SK-N-SH (cell line): ENCODE measurements around the gene ZNF709. TPM values are rescaled to one million over a fixed set of nuclear protein-coding genes. Genes with fewer than 3 reads are reported as not detected.
"Not testable (repeated sequence)": the region's sequence is repeated elsewhere in the genome, so short reads cannot be mapped to it uniquely, and the experiment has no call there.

Experiments
- CTCF ChIA-PET: fragments of 300-600, 350-600 bp; formaldehyde crosslinking; extraction: SDS; loops from one replicate; lab custom pipeline; 2021; lab: Yijun Ruan, JAX
- POLR2A ChIA-PET: fragments of 350-600 bp; sonication (Branson Sonifier 250); formaldehyde crosslinking; extraction: SDS; loops from one replicate; lab custom pipeline; 2020; ENCODE audit warnings: antibody characterized with exemption, inconsistent platforms; lab: Yijun Ruan, JAX
- DNase-seq: peaks from one replicate; pipeline ENCODE4 v3.0.0; 2012
- H2AFZ ChIP-seq: fragments of 200-600 bp; sonication (generic); 2 replicates; pipeline ENCODE4 v1.8.1; 2016; ENCODE audit warnings: antibody characterized with exemption, mild to moderate bottlenecking, low read depth
- H3F3A ChIP-seq: fragments of 200-600 bp; sonication (generic); replicated peaks from 2 replicates; pipeline ENCODE3; 2016; ENCODE audit warnings: antibody characterized with exemption, mild to moderate bottlenecking; ENCODE audit not compliant: insufficient read depth
- H3K27ac ChIP-seq, 2 experiments: fragments of 200-500 bp in 1 of 2; fragments of 200-600 bp in 1 of 2; sonication (Bioruptor generic) in 1 of 2; sonication (generic), shearing (Covaris generic) in 1 of 2; 2 replicates each; pipeline versions ENCODE4 v1.5.1 to v1.6.1; 2014 to 2016; ENCODE audit warnings: low read depth in 2 of 2, inconsistent platforms in 1 of 2, low read length in 1 of 2, mild to moderate bottlenecking in 1 of 2, mixed read lengths in 1 of 2
- H3K27me3 ChIP-seq: fragments of 200-600 bp; sonication (generic), shearing (Covaris generic); 2 replicates; pipeline ENCODE4 v1.6.1; 2016; ENCODE audit warnings: mixed run types; ENCODE audit not compliant: insufficient read depth
- H3K36me3 ChIP-seq, 2 experiments: fragments of 200-500 bp in 1 of 2; fragments of 200-600 bp in 1 of 2; sonication (Bioruptor generic) in 1 of 2; sonication (generic) in 1 of 2; replicated peaks in 1 of 2; 2 replicates each; pipeline versions ENCODE3 to v1.5.1; 2014 to 2016; ENCODE audit warnings: low read length in 1 of 2, mild to moderate bottlenecking in 1 of 2; ENCODE audit not compliant: insufficient read depth in 2 of 2, control insufficient read depth in 1 of 2
- H3K4me1 ChIP-seq, 2 experiments: fragments of 200-500 bp in 1 of 2; fragments of 200-600 bp in 1 of 2; sonication (Bioruptor generic) in 1 of 2; sonication (generic), shearing (Covaris generic) in 1 of 2; 2 replicates each; pipeline versions ENCODE4 v1.5.1 to v1.6.1; 2014 to 2016; ENCODE audit warnings: low read depth in 1 of 2, low read length in 1 of 2, mixed run types in 1 of 2; ENCODE audit not compliant: insufficient read depth in 2 of 2, control insufficient read depth in 1 of 2
- H3K4me2 ChIP-seq: fragments of 200-600 bp; sonication (generic), shearing (Covaris generic); 2 replicates; pipeline ENCODE4 v1.6.1; 2017; ENCODE audit warnings: mixed run types
- H3K4me3 ChIP-seq, 2 experiments: fragments of 200-500 bp in 1 of 2; fragments of 200-600 bp in 1 of 2; sonication (Bioruptor generic) in 1 of 2; sonication (generic), shearing (Covaris generic) in 1 of 2; 2 replicates each; pipeline versions ENCODE4 v1.5.1 to v1.8.1; 2014 to 2016; ENCODE audit warnings: low read depth in 2 of 2, inconsistent platforms in 1 of 2, low read length in 1 of 2, mild to moderate bottlenecking in 1 of 2, mixed read lengths in 1 of 2, moderate library complexity in 1 of 2
- H3K79me2 ChIP-seq: fragments of 200-600 bp; sonication (generic); 2 replicates; pipeline ENCODE4 v1.8.1; 2017; ENCODE audit warnings: mild to moderate bottlenecking; ENCODE audit not compliant: insufficient read depth
- H3K9ac ChIP-seq: fragments of 200-600 bp; sonication (generic); 2 replicates; pipeline ENCODE4 v1.6.1; 2017; ENCODE audit warnings: mixed run types
- H3K9me2 ChIP-seq: fragments of 200-600 bp; sonication (generic); 2 replicates; pipeline ENCODE4 v1.6.1; 2017; ENCODE audit warnings: mixed run types
- H3K9me3 ChIP-seq: fragments of 200-600 bp; sonication (generic); 2 replicates; pipeline ENCODE4 v1.6.1; 2017; ENCODE audit warnings: mixed run types, mild to moderate bottlenecking, moderate library complexity
- H4K20me1 ChIP-seq: fragments of 200-600 bp; sonication (generic); 2 replicates; pipeline ENCODE4 v1.6.1; 2017; ENCODE audit warnings: mild to moderate bottlenecking, mixed run types; ENCODE audit not compliant: insufficient read depth
- ELF1 ChIP-seq: IDR thresholded peaks from 2 replicates; pipeline ENCODE4 v1.4.0; 2012
- EZH2phosphoT487 ChIP-seq: fragments of 200-600 bp; sonication (generic); IDR thresholded peaks from 2 replicates; pipeline ENCODE4 v1.6.1; 2017; ENCODE audit warnings: low read depth, mixed run types, mild to moderate bottlenecking, antibody characterized with exemption, moderate library complexity, borderline replicate concordance
- FOSL2 ChIP-seq: IDR thresholded peaks from 2 replicates; pipeline ENCODE4 v1.4.0; 2012; ENCODE audit warnings: low read depth, mild to moderate bottlenecking, moderate library complexity, borderline replicate concordance
- GABPA ChIP-seq: IDR thresholded peaks from 2 replicates; pipeline ENCODE4 v1.4.0; 2012; ENCODE audit warnings: low read depth, mild to moderate bottlenecking
- GATA2 ChIP-seq: sonication (generic); formaldehyde crosslinking; IDR thresholded peaks from 2 replicates; pipeline ENCODE4 v1.5.0; 2020; ENCODE audit warnings: mild to moderate bottlenecking, missing genetic modification reagents
- MEF2A ChIP-seq: IDR thresholded peaks from 2 replicates; pipeline ENCODE4 v1.4.0; 2012; ENCODE audit warnings: low read depth, borderline replicate concordance
- MXI1 ChIP-seq: IDR thresholded peaks from 2 replicates; pipeline ENCODE4 v1.6.1; 2012; ENCODE audit warnings: mild to moderate bottlenecking, low read depth, low read length, improper control_type of control experiment
- NFIC ChIP-seq: IDR thresholded peaks from 2 replicates; pipeline ENCODE4 v1.4.0; 2012; ENCODE audit warnings: borderline replicate concordance
- RXRA ChIP-seq: IDR thresholded peaks from 2 replicates; pipeline ENCODE4 v1.4.0; 2012; ENCODE audit warnings: low read depth, mild to moderate bottlenecking, borderline replicate concordance
- SIN3A ChIP-seq: IDR thresholded peaks from 2 replicates; pipeline ENCODE4 v1.6.1; 2012; ENCODE audit warnings: low read depth, mild to moderate bottlenecking, low read length, moderate library complexity, borderline replicate concordance
- SMC3 ChIP-seq: IDR thresholded peaks from 2 replicates; pipeline ENCODE4 v1.6.1; 2012; ENCODE audit warnings: low read depth, low read length, improper control_type of control experiment
- WGBS: methylation state at CpG from one replicate; pipeline ENCODE4 v1.1.6; 2017; ENCODE audit warnings: low lambda C conversion rate; 5-methylcytosine and 5-hydroxymethylcytosine counted together
- polyA plus RNA-seq, 3 experiments: library from polyadenylated mRNA; depleted of rRNA; stranded (reverse); fragments of >200 nt; gene quantifications; 2 replicates each; pipeline ENCODE4 v1.2.3, GENCODE V29; 2012
- TF ChIP-seq, protein P1 (sequence below): IDR thresholded peaks from 2 replicates; pipeline ENCODE4; 2012
- TF ChIP-seq, protein P2 (sequence below): fragments of 200-600 bp; sonication (generic); IDR thresholded peaks from 2 replicates; pipeline ENCODE4 v1.6.1; 2017; ENCODE audit warnings: antibody characterized with exemption, mild to moderate bottlenecking, moderate library complexity
- TF ChIP-seq, protein P3 (sequence below): fragments of 150-350 bp; IDR thresholded peaks from 2 replicates; pipeline ENCODE4 v1.6.1; 2016; ENCODE audit warnings: mild to moderate bottlenecking, low read depth, low read length

Gene ZNF709
- polyA plus RNA-seq, 1 of the 3 experiments (the other 2 are of a cell fraction) = 0.64 TPM

GRCh38 chr19:12478234-12478941 is 6.2 kb downstream of the ZNF709 start:
- Histone ChIP-seq H3K4me3 (no peak overlapping the region), H3K4me1 (peaks cover 0 to 3% of the 10 kb centered on the region in 2 experiments; a peak in 2 of 4 replicates), H3K27ac (no peak overlapping the region), H3K9ac (no peak overlapping the region), H3K36me3 (no peaks in the 10 kb centered on the region), H3K9me3 (no peaks in the 10 kb centered on the region), H4K20me1 (no peaks in the 10 kb centered on the region), H3K4me2 (no peak overlapping the region), H3K9me2 (no peaks in the 10 kb centered on the region), H2AFZ (no peak overlapping the region), H3K79me2 (peaks cover 76% of the 10 kb centered on the region), H3K27me3 (no peaks in the 10 kb centered on the region), H3F3A (no peaks in the 10 kb centered on the region)
- DNase-seq = no peak
- 69% methylated on average over 5 of the region's 5 CpGs for WGBS
- ChIA-PET CTCF (no interaction called here), POLR2A (no interaction called here)
- TF ChIP-seq FOSL2 (no peak), RXRA (no peak), SMC3 (no peak)
- TF ChIP-seq, protein P1, sequence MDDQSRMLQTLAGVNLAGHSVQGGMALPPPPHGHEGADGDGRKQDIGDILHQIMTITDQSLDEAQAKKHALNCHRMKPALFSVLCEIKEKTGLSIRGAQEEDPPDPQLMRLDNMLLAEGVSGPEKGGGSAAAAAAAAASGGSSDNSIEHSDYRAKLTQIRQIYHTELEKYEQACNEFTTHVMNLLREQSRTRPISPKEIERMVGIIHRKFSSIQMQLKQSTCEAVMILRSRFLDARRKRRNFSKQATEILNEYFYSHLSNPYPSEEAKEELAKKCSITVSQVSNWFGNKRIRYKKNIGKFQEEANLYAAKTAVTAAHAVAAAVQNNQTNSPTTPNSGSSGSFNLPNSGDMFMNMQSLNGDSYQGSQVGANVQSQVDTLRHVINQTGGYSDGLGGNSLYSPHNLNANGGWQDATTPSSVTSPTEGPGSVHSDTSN = no peak
- TF ChIP-seq, protein P2, sequence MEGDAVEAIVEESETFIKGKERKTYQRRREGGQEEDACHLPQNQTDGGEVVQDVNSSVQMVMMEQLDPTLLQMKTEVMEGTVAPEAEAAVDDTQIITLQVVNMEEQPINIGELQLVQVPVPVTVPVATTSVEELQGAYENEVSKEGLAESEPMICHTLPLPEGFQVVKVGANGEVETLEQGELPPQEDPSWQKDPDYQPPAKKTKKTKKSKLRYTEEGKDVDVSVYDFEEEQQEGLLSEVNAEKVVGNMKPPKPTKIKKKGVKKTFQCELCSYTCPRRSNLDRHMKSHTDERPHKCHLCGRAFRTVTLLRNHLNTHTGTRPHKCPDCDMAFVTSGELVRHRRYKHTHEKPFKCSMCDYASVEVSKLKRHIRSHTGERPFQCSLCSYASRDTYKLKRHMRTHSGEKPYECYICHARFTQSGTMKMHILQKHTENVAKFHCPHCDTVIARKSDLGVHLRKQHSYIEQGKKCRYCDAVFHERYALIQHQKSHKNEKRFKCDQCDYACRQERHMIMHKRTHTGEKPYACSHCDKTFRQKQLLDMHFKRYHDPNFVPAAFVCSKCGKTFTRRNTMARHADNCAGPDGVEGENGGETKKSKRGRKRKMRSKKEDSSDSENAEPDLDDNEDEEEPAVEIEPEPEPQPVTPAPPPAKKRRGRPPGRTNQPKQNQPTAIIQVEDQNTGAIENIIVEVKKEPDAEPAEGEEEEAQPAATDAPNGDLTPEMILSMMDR = no peak

GRCh38 chr19:12467651-12468050 is 17.0 kb downstream of the ZNF709 start:
- H3K4me1 ChIP-seq, H3K27me3 ChIP-seq, H3F3A ChIP-seq, H3K27ac ChIP-seq, POLR2A ChIA-PET, CTCF ChIA-PET, H3K9me2 ChIP-seq, H3K4me3 ChIP-seq, H4K20me1 ChIP-seq, H3K4me2 ChIP-seq, DNase-seq, H3K9ac ChIP-seq, H2AFZ ChIP-seq: not testable (repeated sequence)
- Histone ChIP-seq H3K36me3 (peaks cover 23 to 35% of the 10 kb centered on the region in 2 experiments), H3K9me3 (peaks cover 39% of the 10 kb centered on the region), H3K79me2 (peaks cover 24% of the 10 kb centered on the region)
- 60% methylated on average over 2 of the region's 33 CpGs for WGBS

GRCh38 chr19:12465211-12465610 is 19.4 kb downstream of the ZNF709 start:
- H3K27me3 ChIP-seq = no peaks in the 10 kb centered on the region
- peaks cover 23 to 45% of the 10 kb centered on the region in 2 experiments for H3K36me3 ChIP-seq
- no peak for DNase-seq
- H3K9ac ChIP-seq = no peak overlapping the region
- no peak overlapping the region for H3K4me2 ChIP-seq
- POLR2A ChIA-PET = no interaction called here
- H3K9me3 ChIP-seq = peaks cover 51% of the 10 kb centered on the region
- no peaks in the 10 kb centered on the region for H3K4me1 ChIP-seq
- no peak overlapping the region; a peak in 1 of 4 replicates for H3K4me3 ChIP-seq
- 77% methylated on average over 5 of the region's 5 CpGs for WGBS
- no peaks in the 10 kb centered on the region for H3F3A ChIP-seq
- H4K20me1 ChIP-seq = no peaks in the 10 kb centered on the region
- H2AFZ ChIP-seq = no peak overlapping the region
- H3K27ac ChIP-seq = no peak overlapping the region
- CTCF ChIA-PET = no interaction called here
- H3K9me2 ChIP-seq = no peaks in the 10 kb centered on the region
- H3K79me2 ChIP-seq = peaks cover 4% of the 10 kb centered on the region; the same call in 1 of the 2 replicates
- TF ChIP-seq ELF1 = no peak
- TF ChIP-seq GABPA = no peak
- TF ChIP-seq NFIC = no peak
- TF ChIP-seq MXI1 = no peak
- TF ChIP-seq GATA2 = no peak
- TF ChIP-seq MEF2A = no peak
- no peak for TF ChIP-seq SIN3A
- TF ChIP-seq EZH2phosphoT487 = no peak
- TF ChIP-seq, protein P3, sequence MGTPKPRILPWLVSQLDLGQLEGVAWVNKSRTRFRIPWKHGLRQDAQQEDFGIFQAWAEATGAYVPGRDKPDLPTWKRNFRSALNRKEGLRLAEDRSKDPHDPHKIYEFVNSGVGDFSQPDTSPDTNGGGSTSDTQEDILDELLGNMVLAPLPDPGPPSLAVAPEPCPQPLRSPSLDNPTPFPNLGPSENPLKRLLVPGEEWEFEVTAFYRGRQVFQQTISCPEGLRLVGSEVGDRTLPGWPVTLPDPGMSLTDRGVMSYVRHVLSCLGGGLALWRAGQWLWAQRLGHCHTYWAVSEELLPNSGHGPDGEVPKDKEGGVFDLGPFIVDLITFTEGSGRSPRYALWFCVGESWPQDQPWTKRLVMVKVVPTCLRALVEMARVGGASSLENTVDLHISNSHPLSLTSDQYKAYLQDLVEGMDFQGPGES = no peak
- TF ChIP-seq, protein P2 = no peak
- no peak for TF ChIP-seq FOSL2
